CMK (cell line): ENCODE results near the gene POMGNT1.
A peak's percentile ranks its signal among the peaks of the same experiment; 100 is the strongest.

Experiments
- DNase-seq: peaks from one replicate; pipeline ENCODE4 v3.0.0-alpha.2; 2010; ENCODE audit warnings: low read depth

POMGNT1 gene

GRCh38 chr1:46210561-46210960, 12.3 kb upstream of the POMGNT1 start:
- DNase-seq: no peak

- no peak for DNase-seq
These were observed 8.2 kb upstream of the POMGNT1 start for GRCh38 chr1:46206399-46206798.

- no peak for DNase-seq
These were observed 7.6 kb upstream of the POMGNT1 start for GRCh38 chr1:46205791-46206190.

- DNase-seq: no peak
These were observed 6.9 kb upstream of the POMGNT1 start for GRCh38 chr1:46205141-46205540.

- DNase-seq: no peak
These were observed 6.1 kb upstream of the POMGNT1 start for GRCh38 chr1:46204406-46204742.

GRCh38 chr1:46203738-46204405, 5.6 kb upstream of the POMGNT1 start:
- no peak for DNase-seq

GRCh38 chr1:46199233-46199749, 1.1 kb upstream of the POMGNT1 start:
- no peak for DNase-seq

- DNase-seq: no peak
These were observed 672 bp downstream of the POMGNT1 start for GRCh38 chr1:46197560-46197963.

GRCh38 chr1:46196609-46197008, 1.6 kb downstream of the POMGNT1 start:
- DNase-seq: no peak

- DNase-seq: no peak
These were observed 3.5 kb downstream of the POMGNT1 start for GRCh38 chr1:46194641-46195193.

- DNase-seq: no peak
These were observed 4.2 kb downstream of the POMGNT1 start for GRCh38 chr1:46193984-46194570.

- no peak for DNase-seq
These were observed 4.9 kb downstream of the POMGNT1 start for GRCh38 chr1:46193285-46193684.

- DNase-seq: no peak
These were observed 6.1 kb downstream of the POMGNT1 start for GRCh38 chr1:46192171-46192570.

- DNase-seq: no peak
These were observed 7.1 kb downstream of the POMGNT1 start for GRCh38 chr1:46191033-46191701.

GRCh38 chr1:46190539-46190938, 7.7 kb downstream of the POMGNT1 start:
- no peak for DNase-seq

GRCh38 chr1:46188295-46189030, 9.8 kb downstream of the POMGNT1 start:
- no peak for DNase-seq

GRCh38 chr1:46187106-46187869, 10.9 kb downstream of the POMGNT1 start:
- DNase-seq: no peak

GRCh38 chr1:46186076-46186475, 12.2 kb downstream of the POMGNT1 start:
- no peak for DNase-seq

GRCh38 chr1:46184920-46185658, 13.1 kb downstream of the POMGNT1 start:
- peak; percentile 58 for DNase-seq

- DNase-seq: no peak
These were observed 14.2 kb downstream of the POMGNT1 start for GRCh38 chr1:46183926-46184557.
